PFSK-1 (cell line): ENCODE results near the gene HLX.

Source experiments
- REST ChIP-seq, 2 experiments: IDR thresholded peaks; 2 replicates each; pipeline versions ENCODE4 v1.6.1 to v1.8.0; 2011 to 2012; ENCODE audit warnings: low read depth in 2 of 2, low read length in 2 of 2, control low read depth in 1 of 2, inconsistent platforms in 1 of 2, mild to moderate bottlenecking in 1 of 2, moderate library complexity in 1 of 2; ENCODE audit not compliant: insufficient read depth in 1 of 2
- SIN3A ChIP-seq: IDR thresholded peaks from 2 replicates; pipeline ENCODE4 v1.6.1; 2012; ENCODE audit warnings: mild to moderate bottlenecking, low read length, moderate library complexity, borderline replicate concordance; ENCODE audit not compliant: insufficient read depth
- TAF1 ChIP-seq: IDR thresholded peaks from 2 replicates; pipeline ENCODE4 v1.6.1; 2012; ENCODE audit warnings: low read length, control low read depth, borderline replicate concordance; ENCODE audit not compliant: insufficient read depth

DNA sequence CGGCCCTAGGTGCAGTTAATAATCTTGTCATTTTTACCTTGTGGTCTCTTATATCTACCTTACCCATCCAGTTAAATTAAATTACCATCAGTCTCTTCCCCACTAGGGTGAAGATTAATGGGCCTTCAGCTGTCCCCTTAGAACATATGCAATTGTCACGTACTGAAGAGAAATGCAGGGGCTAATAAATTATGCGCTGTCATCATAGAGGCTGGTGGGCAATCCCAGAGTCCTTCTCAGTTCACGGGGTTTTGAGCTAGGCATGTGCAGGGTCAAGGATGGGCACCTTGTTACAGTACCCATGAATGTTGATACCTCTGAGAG lies 35.8 kb downstream of the HLX start:
- no peak for TF ChIP-seq TAF1
- TF ChIP-seq SIN3A: no peak
- no peak for TF ChIP-seq REST (IDR thresholded peaks at IDR 0.05; ENCODE audit: insufficient read depth in 1 of 2, low read depth in 2 of 2, low read length in 2 of 2)
